ENCODE results near the gene ALG12.

Gene ALG12

GRCh38 chr22:49913446-49913845 is 4.8 kb downstream of the ALG12 start:
- no CpG with 5 or more reads among the region's 14 CpGs for WGBS (ENCODE audit: extremely low coverage, insufficient coverage, low lambda C conversion rate)

GRCh38 chr22:49913026-49913425 is 5.2 kb downstream of the ALG12 start:
- Histone ChIP-seq H2AK5ac (ENCODE audit: low read length) (no peak overlapping the region), H3K4me2 (ENCODE audit: low read length) (no peak overlapping the region), H2BK5ac (ENCODE audit: low read length) (no peak overlapping the region), H3K56ac (ENCODE audit: low read length) (no peak overlapping the region), H3K18ac (ENCODE audit: low read length) (no peak overlapping the region), H2BK120ac (ENCODE audit: low read depth, low read length) (no peak overlapping the region), H4K5ac (ENCODE audit: low read length) (no peak overlapping the region), H2BK15ac (replicated peaks; ENCODE audit: low read depth) (no peak overlapping the region), H3K4ac (ENCODE audit: low read depth, low read length) (no peak overlapping the region), H3K36me3 (ENCODE audit: control insufficient read depth, insufficient read depth, low read length) (no peaks in the 10 kb centered on the region), H3K27me3 (ENCODE audit: insufficient read depth, low read length, poor library complexity) (no peaks in the 10 kb centered on the region), H3K27ac (ENCODE audit: low read depth, low read length) (no peak overlapping the region), H4K8ac (ENCODE audit: low read depth, low read length) (no peak overlapping the region), H3K79me1 (ENCODE audit: low read length) (peaks cover 6% of the 10 kb centered on the region), H3K9ac (ENCODE audit: low read length) (no peak overlapping the region), H3K79me2 (ENCODE audit: control insufficient read depth, insufficient read depth, low read length) (no peaks in the 10 kb centered on the region), H3K4me3 (ENCODE audit: low read length) (no peak overlapping the region), H3K23ac (ENCODE audit: low read length) (no peak overlapping the region), H3K4me1 (ENCODE audit: control insufficient read depth, low read depth, low read length) (no peaks in the 10 kb centered on the region)
- DNase-seq = no peak
- no CpG with 5 or more reads among the region's 14 CpGs for WGBS (ENCODE audit: extremely low coverage, insufficient coverage, low lambda C conversion rate)

More at GRCh38 chr22:49913446-49913845, 4.8 kb downstream of the ALG12 start:
- Histone ChIP-seq H2BK5ac (ENCODE audit: low read length) (no peak overlapping the region), H3K79me2 (ENCODE audit: control insufficient read depth, insufficient read depth, low read length) (no peaks in the 10 kb centered on the region), H3K27me3 (ENCODE audit: insufficient read depth, low read length, poor library complexity) (no peaks in the 10 kb centered on the region), H3K4ac (ENCODE audit: low read depth, low read length) (no peak overlapping the region), H3K36me3 (ENCODE audit: control insufficient read depth, insufficient read depth, low read length) (no peaks in the 10 kb centered on the region), H3K9ac (ENCODE audit: low read length) (no peak overlapping the region), H2BK120ac (ENCODE audit: low read depth, low read length) (no peak overlapping the region), H3K79me1 (ENCODE audit: low read length) (peaks cover 6% of the 10 kb centered on the region), H3K4me2 (ENCODE audit: low read length) (no peak overlapping the region), H4K5ac (ENCODE audit: low read length) (no peak overlapping the region), H3K4me1 (ENCODE audit: control insufficient read depth, low read depth, low read length) (no peaks in the 10 kb centered on the region), H3K27ac (ENCODE audit: low read depth, low read length) (no peak overlapping the region), H4K8ac (ENCODE audit: low read depth, low read length) (no peak overlapping the region), H2AK5ac (ENCODE audit: low read length) (no peak overlapping the region), H3K23ac (ENCODE audit: low read length) (no peak overlapping the region), H3K4me3 (ENCODE audit: low read length) (no peak overlapping the region), H3K18ac (ENCODE audit: low read length) (no peak overlapping the region), H2BK15ac (replicated peaks; ENCODE audit: low read depth) (no peak overlapping the region), H3K56ac (ENCODE audit: low read length) (no peak overlapping the region)
- no peak for DNase-seq

GRCh38 chr22:49911881-49912625 is 6.2 kb downstream of the ALG12 start:
- Histone ChIP-seq H3K4me1 (ENCODE audit: control insufficient read depth, low read depth, low read length) (no peaks in the 10 kb centered on the region), H3K27ac (ENCODE audit: low read depth, low read length) (no peak overlapping the region), H3K4ac (ENCODE audit: low read depth, low read length) (no peak overlapping the region), H3K36me3 (ENCODE audit: control insufficient read depth, insufficient read depth, low read length) (no peaks in the 10 kb centered on the region), H2BK120ac (ENCODE audit: low read depth, low read length) (no peak overlapping the region), H2BK15ac (replicated peaks; ENCODE audit: low read depth) (no peak overlapping the region), H4K5ac (ENCODE audit: low read length) (no peak overlapping the region), H3K4me2 (ENCODE audit: low read length) (no peak overlapping the region), H2AK5ac (ENCODE audit: low read length) (no peak overlapping the region), H3K23ac (ENCODE audit: low read length) (no peak overlapping the region), H2BK5ac (ENCODE audit: low read length) (no peak overlapping the region), H4K8ac (ENCODE audit: low read depth, low read length) (no peak overlapping the region), H3K79me1 (ENCODE audit: low read length) (peaks cover 5% of the 10 kb centered on the region), H3K9ac (ENCODE audit: low read length) (no peak overlapping the region), H3K4me3 (ENCODE audit: low read length) (no peak overlapping the region), H3K56ac (ENCODE audit: low read length) (no peak overlapping the region), H3K79me2 (ENCODE audit: control insufficient read depth, insufficient read depth, low read length) (no peaks in the 10 kb centered on the region), H3K27me3 (ENCODE audit: insufficient read depth, low read length, poor library complexity) (no peaks in the 10 kb centered on the region), H3K18ac (ENCODE audit: low read length) (no peak overlapping the region)
- no CpG with 5 or more reads among the region's 30 CpGs for WGBS (ENCODE audit: extremely low coverage, insufficient coverage, low lambda C conversion rate)
- DNase-seq = no peak

GRCh38 chr22:49910229-49911155 is 7.7 kb downstream of the ALG12 start:
- H3K56ac ChIP-seq (ENCODE audit: low read length) = no peak overlapping the region
- H3K36me3 ChIP-seq (ENCODE audit: control insufficient read depth, insufficient read depth, low read length) = no peaks in the 10 kb centered on the region
- H3K79me1 ChIP-seq (ENCODE audit: low read length) = no peaks in the 10 kb centered on the region
- no peak for DNase-seq
- H4K8ac ChIP-seq (ENCODE audit: low read depth, low read length) = no peak overlapping the region
- no CpG with 5 or more reads among the region's 27 CpGs for WGBS (ENCODE audit: extremely low coverage, insufficient coverage, low lambda C conversion rate)
- no peak overlapping the region for H2AK5ac ChIP-seq (ENCODE audit: low read length)
- no peak overlapping the region for H3K18ac ChIP-seq (ENCODE audit: low read length)
- H3K23ac ChIP-seq (ENCODE audit: low read length) = no peak overlapping the region
- no peak overlapping the region for H3K4me3 ChIP-seq (ENCODE audit: low read length)
- H4K5ac ChIP-seq (ENCODE audit: low read length) = no peak overlapping the region
- no peak overlapping the region for H3K4me2 ChIP-seq (ENCODE audit: low read length)
- H2BK5ac ChIP-seq (ENCODE audit: low read length) = no peak overlapping the region
- H2BK15ac ChIP-seq (replicated peaks; ENCODE audit: low read depth) = no peak overlapping the region
- H3K79me2 ChIP-seq (ENCODE audit: control insufficient read depth, insufficient read depth, low read length) = no peaks in the 10 kb centered on the region
- H3K27ac ChIP-seq (ENCODE audit: low read depth, low read length) = no peak overlapping the region
- H3K4ac ChIP-seq (ENCODE audit: low read depth, low read length) = no peak overlapping the region
- H3K27me3 ChIP-seq (ENCODE audit: insufficient read depth, low read length, poor library complexity) = no peaks in the 10 kb centered on the region
- no peaks in the 10 kb centered on the region for H3K4me1 ChIP-seq (ENCODE audit: control insufficient read depth, low read depth, low read length)
- no peak overlapping the region for H3K9ac ChIP-seq (ENCODE audit: low read length)
- no peak overlapping the region for H2BK120ac ChIP-seq (ENCODE audit: low read depth, low read length)

- H4K5ac ChIP-seq (ENCODE audit: low read length) = no peak overlapping the region
- H3K9ac ChIP-seq (ENCODE audit: low read length) = no peak overlapping the region
- no CpG with 5 or more reads among the region's 23 CpGs for WGBS (ENCODE audit: extremely low coverage, insufficient coverage, low lambda C conversion rate)
- no peak for DNase-seq
- H2BK120ac ChIP-seq (ENCODE audit: low read depth, low read length) = no peak overlapping the region
- no peak overlapping the region for H3K23ac ChIP-seq (ENCODE audit: low read length)
- H3K4me1 ChIP-seq (ENCODE audit: control insufficient read depth, low read depth, low read length) = no peaks in the 10 kb centered on the region
- H3K79me1 ChIP-seq (ENCODE audit: low read length) = peaks cover 1% of the 10 kb centered on the region
- no peak overlapping the region for H2BK15ac ChIP-seq (replicated peaks; ENCODE audit: low read depth)
- no peak overlapping the region for H2AK5ac ChIP-seq (ENCODE audit: low read length)
- H2BK5ac ChIP-seq (ENCODE audit: low read length) = no peak overlapping the region
- H3K27ac ChIP-seq (ENCODE audit: low read depth, low read length) = no peak overlapping the region
- no peaks in the 10 kb centered on the region for H3K79me2 ChIP-seq (ENCODE audit: control insufficient read depth, insufficient read depth, low read length)
- H4K8ac ChIP-seq (ENCODE audit: low read depth, low read length) = no peak overlapping the region
- H3K4me2 ChIP-seq (ENCODE audit: low read length) = no peak overlapping the region
- H3K36me3 ChIP-seq (ENCODE audit: control insufficient read depth, insufficient read depth, low read length) = no peaks in the 10 kb centered on the region
- H3K4me3 ChIP-seq (ENCODE audit: low read length) = no peak overlapping the region
- H3K56ac ChIP-seq (ENCODE audit: low read length) = no peak overlapping the region
- H3K4ac ChIP-seq (ENCODE audit: low read depth, low read length) = no peak overlapping the region
- no peak overlapping the region for H3K18ac ChIP-seq (ENCODE audit: low read length)
- no peaks in the 10 kb centered on the region for H3K27me3 ChIP-seq (ENCODE audit: insufficient read depth, low read length, poor library complexity)
These were observed 8.6 kb downstream of the ALG12 start for GRCh38 chr22:49909476-49910205.
